K562 (cell line): ENCODE data around the gene PTK6. TPM values are rescaled to one million over a fixed set of nuclear protein-coding genes. Genes with fewer than 3 reads are reported as not detected.

Experiments used
- ATAC-seq: fragments of 200-7000 bp; cut with Tn5 transposase; 3 replicates; pipeline ENCODE4 v1.9.1; 2020; ENCODE audit warnings: moderate library complexity
- BruUV-seq: library from RNA; stranded (reverse); fragments of 400-500 nt; replicated peaks from 2 replicates; lab custom pipeline; 2021; lab: Mats Ljungman, UMichigan
- CTCF ChIA-PET: fragments of 300-600 bp; formaldehyde crosslinking; extraction: SDS; loops from one replicate; lab custom pipeline; 2021; ENCODE audit warnings: low intra/inter-chr PET ratio; lab: Yijun Ruan, JAX
- POLR2A ChIA-PET: fragments of 300-600, 350-650 bp; sonication (Branson Sonifier 250); formaldehyde crosslinking; extraction: SDS; loops from one replicate; lab custom pipeline; 2021; ENCODE audit warnings: antibody characterized with exemption, inconsistent platforms; lab: Yijun Ruan, JAX
- DNase-seq, 4 experiments: peaks; one replicate each; pipeline versions ENCODE4 v3.0.0 to v3.0.0-alpha.2; 2011 to 2018; ENCODE audit warnings: low spot score in 3 of 4, mixed read lengths in 3 of 4; ENCODE audit errors: extremely low read depth in 1 of 4
- FAIRE-seq: peaks from 2 replicates; lab custom pipeline; 2011; peaks lifted over from hg19 to GRCh38; lab: Jason Lieb, UNC
- H2AFZ ChIP-seq: 2 replicates; pipeline ENCODE4 v1.6.0; 2011; ENCODE audit warnings: low read depth, low read length, control low read depth, inconsistent platforms
- H3K27ac ChIP-seq: fragments of 200-600 bp; 3 replicates; pipeline ENCODE4 v1.8.0; 2011; ENCODE audit warnings: low read depth, mild to moderate bottlenecking, control low read depth, inconsistent platforms, low read length, moderate library complexity, mixed read lengths; ENCODE audit errors: extremely low read depth
- H3K27me3 ChIP-seq, 2 experiments: fragments of 300-600 bp in 1 of 2; 2 replicates in 1 of 2; 3 replicates in 1 of 2; pipeline versions ENCODE4 v1.6.0 to v1.8.0; 2011; ENCODE audit warnings: inconsistent platforms in 2 of 2, low read length in 2 of 2, mild to moderate bottlenecking in 1 of 2, mixed read lengths in 1 of 2, moderate library complexity in 1 of 2; ENCODE audit not compliant: control insufficient read depth in 2 of 2, insufficient read depth in 2 of 2
- H3K36me3 ChIP-seq: fragments of 300-600 bp; 3 replicates; pipeline ENCODE4 v1.8.0; 2011; ENCODE audit warnings: mild to moderate bottlenecking, low read length, inconsistent platforms; ENCODE audit not compliant: control insufficient read depth, insufficient read depth
- H3K4me1 ChIP-seq, 2 experiments: fragments of 200-600 bp in 1 of 2; replicated peaks in 1 of 2; 2 replicates in 1 of 2; 3 replicates in 1 of 2; pipeline versions ENCODE4 v1.5.1 to v1.8.0; 2011; ENCODE audit warnings: inconsistent platforms in 2 of 2, low read length in 2 of 2, mild to moderate bottlenecking in 1 of 2, mixed read lengths in 1 of 2, moderate library complexity in 1 of 2; ENCODE audit not compliant: control insufficient read depth in 2 of 2, insufficient read depth in 2 of 2
- H3K4me2 ChIP-seq: 2 replicates; pipeline ENCODE4 v1.6.1; 2011; ENCODE audit warnings: low read length, control low read depth, inconsistent platforms, mixed read lengths; ENCODE audit not compliant: insufficient read depth
- H3K4me3 ChIP-seq: fragments of 200-600 bp; sonication (generic), shearing (Covaris generic); 2 replicates; pipeline ENCODE4 v1.5.1; 2016; ENCODE audit warnings: control low read depth, inconsistent platforms
- H3K79me2 ChIP-seq: fragments of 200-600 bp; 3 replicates; pipeline ENCODE4 v1.8.0; 2011; ENCODE audit warnings: low read length, inconsistent platforms; ENCODE audit not compliant: control insufficient read depth, insufficient read depth
- H3K9ac ChIP-seq, 2 experiments: 2 replicates each; pipeline versions ENCODE4 v1.6.0 to v1.6.1; 2011; ENCODE audit warnings: low read depth in 2 of 2, low read length in 2 of 2, control low read depth in 1 of 2, inconsistent platforms in 1 of 2, mild to moderate bottlenecking in 1 of 2, mixed read lengths in 1 of 2; ENCODE audit not compliant: insufficient read depth in 1 of 2
- H3K9me1 ChIP-seq: one replicate; pipeline ENCODE4 v1.6.0; 2011; ENCODE audit warnings: inconsistent platforms, mild to moderate bottlenecking, low read length, moderate library complexity; ENCODE audit not compliant: control insufficient read depth, insufficient read depth
- H3K9me3 ChIP-seq: replicated peaks from 2 replicates; pipeline ENCODE4 v1.5.1; 2011; ENCODE audit warnings: low read depth, low read length, inconsistent platforms; ENCODE audit not compliant: control insufficient read depth, insufficient read depth
- H4K20me1 ChIP-seq: replicated peaks from 2 replicates; pipeline ENCODE4 v1.6.1; 2011; ENCODE audit warnings: low read length, inconsistent platforms, mixed read lengths; ENCODE audit not compliant: control insufficient read depth, insufficient read depth
- ELK1 ChIP-seq: sonication (generic); formaldehyde crosslinking; IDR thresholded peaks from 2 replicates; pipeline ENCODE4 v1.8.1; 2022; ENCODE audit warnings: missing genetic modification reagents
- FOXJ2 ChIP-seq: fragments of 200-800 bp; sonication (Bioruptor generic); IDR thresholded peaks from 2 replicates; pipeline ENCODE4 v1.6.1; 2016; ENCODE audit warnings: missing genetic modification characterization, missing compliant biosample characterization
- HES1 ChIP-seq: fragments of 450-650 bp; IDR thresholded peaks from 2 replicates; pipeline ENCODE4 v1.6.1; 2016; ENCODE audit warnings: low read depth, mild to moderate bottlenecking, moderate library complexity
- MLLT1 ChIP-seq, 2 experiments: fragments of 450-650 bp; IDR thresholded peaks; 2 replicates each; pipeline ENCODE4 v1.6.1; 2016
- PHF8 ChIP-seq: fragments of 200-600 bp; sonication (generic); IDR thresholded peaks from 2 replicates; pipeline ENCODE4 v1.6.1; 2012; ENCODE audit warnings: mixed run types, mild to moderate bottlenecking, inconsistent platforms, low read length, moderate library complexity, borderline replicate concordance
- TFAP4 ChIP-seq: sonication (generic); formaldehyde crosslinking; IDR thresholded peaks from 2 replicates; pipeline ENCODE4 v1.8.0; 2022; ENCODE audit warnings: missing genetic modification reagents, mild to moderate bottlenecking, moderate library complexity, borderline replicate concordance
- ZNF740 ChIP-seq, 3 experiments: fragments of 200-800 bp in 1 of 3; sonication (Bioruptor generic) in 1 of 3; sonication (generic) in 1 of 3; formaldehyde crosslinking in 1 of 3; IDR thresholded peaks; 2 replicates each; pipeline versions ENCODE4 v1.6.1 to v1.8.0; 2016 to 2022; ENCODE audit warnings: mild to moderate bottlenecking in 2 of 3, missing compliant biosample characterization in 2 of 3, missing genetic modification characterization in 2 of 3, missing genetic modification reagents in 1 of 3
- WGBS: fragments of 100-300 bp; shearing (Covaris generic); methylation state at CpG from one replicate; pipeline ENCODE4 v1.1.6; 2016; ENCODE audit warnings: low coverage, mixed read lengths; ENCODE audit not compliant: insufficient coverage; ENCODE audit errors: missing lambda C conversion rate; 5-methylcytosine and 5-hydroxymethylcytosine counted together
- in situ Hi-C: fragments of 300-500 bp; cut with MboI; formaldehyde crosslinking; loops from 4 replicates; pipeline ENCODE4 v1.15.0; 2018; ENCODE audit warnings: inconsistent platforms, mixed read lengths
- intact Hi-C: fragments of 100-400 bp; cut with micrococcal nuclease; formaldehyde crosslinking; loops from 2 replicates; pipeline ENCODE4 v1.14.2; 2022
- polyA plus RNA-seq, 8 experiments: library from polyadenylated mRNA; depleted of rRNA in 4 of 8; stranded (reverse) in 5 of 8; unstranded in 3 of 8; fragments of >200 nt; fragmentation: Nextera tagmentation in 2 of 8; fragmentation: Illumina TruSeq in 1 of 8; extraction: Ambion mirVana in 2 of 8; extraction: Trizol in 1 of 8; gene quantifications; 2 replicates each; pipeline versions ENCODE4 v1.2.1 to v1.2.3, GENCODE V29; 2011 to 2014; ENCODE audit warnings: inconsistent platforms in 1 of 8, missing spikeins in 1 of 8
- total RNA-seq, 7 experiments: library from RNA; depleted of rRNA in 6 of 7; stranded (reverse); fragments of >200 nt in 6 of 7; fragmentation: Illumina TruSeq in 2 of 7; extraction: Trizol in 2 of 7; gene quantifications; 2 replicates each; pipeline versions ENCODE4 v1.2.1 to v1.2.3, GENCODE V29; 2011 to 2021; ENCODE audit warnings: low replicate concordance in 1 of 7

The PTK6 gene
- total and polyA plus RNA-seq, 9 of the 15 experiments (the other 6 are each of a cell fraction or from before 2014, with no cell fraction given): 0.07 TPM; not detected in 8

- peaks cover 0 to 74% of the 10 kb centered on the region in 2 experiments; a peak in 3 of 5 replicates for H3K4me1 ChIP-seq
- ATAC-seq (peak; percentile 13; the same call in 2 of the 3 replicates), FAIRE-seq (no peak)
- H4K20me1 ChIP-seq: no peaks in the 10 kb centered on the region
- no peaks in the 10 kb centered on the region for H3K79me2 ChIP-seq
- H3K36me3 ChIP-seq: no peaks in the 10 kb centered on the region
- H3K4me3 ChIP-seq: no peak overlapping the region
- H3K27me3 ChIP-seq: peaks cover 0 to 38% of the 10 kb centered on the region in 2 experiments; a peak in 4 of 5 replicates
- no peaks in the 10 kb centered on the region for H3K9me1 ChIP-seq
- BruUV-seq: no TSS peak
- TF ChIP-seq TFAP4 (CRISPR knock-in tag): peak; percentile 76
- no peak for TF ChIP-seq MLLT1 (IDR thresholded peaks at IDR 0.05)
- no peak for TF ChIP-seq PHF8
- TF ChIP-seq HES1: no peak
- TF ChIP-seq ZNF740 (CRISPR knock-in tag; IDR thresholded peaks at IDR 0.05): peak; percentile 78
- TF ChIP-seq ZNF740 (tag; IDR thresholded peaks at IDR 0.05): no peak
- no peak for TF ChIP-seq FOXJ2 (tag)
- TF ChIP-seq ELK1 (CRISPR knock-in tag): no peak
- TF ChIP-seq, all 486 proteins: peak for 2
- Histone ChIP-seq H2AFZ (no peak overlapping the region; the same call in 1 of the 2 replicates), H3K9me3 (no peaks in the 10 kb centered on the region), H3K27ac (no peak overlapping the region), H3K4me2 (no peak overlapping the region), H3K9ac (peak overlapping the region in 1 of 2 experiments; percentile 35; a peak in 1 of 4 replicates)
- intact Hi-C loops (no loop called here), in situ Hi-C loops (no loop called here)
- 23% methylated on average over 18 of the region's 20 CpGs for WGBS
- no peak for DNase-seq
- CTCF ChIA-PET: no interaction called here
- POLR2A ChIA-PET: interaction anchor here (0.7 to 1.5 kb wide), 5 partner anchors 8 to 148 kb away, joined by 3 to 5 read pairs (median 3); partner anchors contain the start of gene PPDPF
Measured at GRCh38 chr20:63546256-63546955, 9.2 kb upstream of the PTK6 start.
